Left kidney (tissue), 2 donors: ENCODE results near the gene OBSL1. TPM values are rescaled to one million over a fixed set of nuclear protein-coding genes. Genes with fewer than 3 reads are reported as not detected.

Experiments
- DNase-seq: peaks from one replicate; pipeline ENCODE4 v3.0.0-alpha.2; 2013
- polyA plus RNA-seq: library from polyadenylated mRNA; unstranded; fragments of 120-200 nt; gene quantifications from one replicate; pipeline ENCODE4 v1.2.1, GENCODE V29; 2013; ENCODE audit not compliant: insufficient read length

OBSL1 gene
- polyA plus RNA-seq, 1 donor = 136 TPM

DNA sequence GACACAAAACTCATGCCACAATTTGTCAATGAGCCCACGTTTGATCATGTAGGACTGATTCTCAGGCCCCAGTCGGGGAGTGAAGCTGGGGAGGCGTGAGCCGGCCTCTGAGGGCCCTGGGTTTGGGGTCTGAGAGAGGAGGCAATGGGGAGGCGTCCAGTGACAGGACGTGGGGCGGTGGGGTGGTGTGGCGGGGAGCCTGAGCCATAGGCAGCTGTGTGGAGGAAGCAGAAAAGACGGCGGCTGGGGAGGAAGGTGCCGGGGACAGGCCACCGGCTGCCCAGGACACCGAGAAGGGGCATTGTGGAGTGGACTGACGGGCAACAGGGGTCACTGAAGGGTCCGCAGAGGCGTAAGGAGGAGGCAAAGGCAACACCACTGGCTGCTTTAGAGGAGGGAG, 34.9 kb downstream of the OBSL1 start:
- DNase-seq = no peak

- no peak for DNase-seq
Measured at GRCh38 chr2:219533930-219534661, 37.2 kb downstream of the OBSL1 start.

DNA sequence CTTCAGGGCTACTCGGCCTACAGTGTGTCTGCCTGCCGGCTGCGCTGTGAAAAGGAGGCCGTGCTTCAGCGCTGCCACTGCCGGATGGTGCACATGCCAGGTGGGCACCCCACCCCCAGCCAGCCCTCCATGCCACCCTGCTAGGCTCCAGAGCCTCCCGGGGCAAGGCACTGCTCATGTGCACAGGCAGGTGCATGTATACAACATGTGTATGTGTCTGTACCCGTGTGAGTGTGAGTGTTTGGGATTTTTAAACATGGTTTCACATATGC, 39.0 kb downstream of the OBSL1 start:
- no peak for DNase-seq

GRCh38 chr2:219531639-219532377, 39.5 kb downstream of the OBSL1 start:
- no peak for DNase-seq

GRCh38 chr2:219530048-219530963, 41.0 kb downstream of the OBSL1 start:
- DNase-seq = peak; percentile 79

DNA sequence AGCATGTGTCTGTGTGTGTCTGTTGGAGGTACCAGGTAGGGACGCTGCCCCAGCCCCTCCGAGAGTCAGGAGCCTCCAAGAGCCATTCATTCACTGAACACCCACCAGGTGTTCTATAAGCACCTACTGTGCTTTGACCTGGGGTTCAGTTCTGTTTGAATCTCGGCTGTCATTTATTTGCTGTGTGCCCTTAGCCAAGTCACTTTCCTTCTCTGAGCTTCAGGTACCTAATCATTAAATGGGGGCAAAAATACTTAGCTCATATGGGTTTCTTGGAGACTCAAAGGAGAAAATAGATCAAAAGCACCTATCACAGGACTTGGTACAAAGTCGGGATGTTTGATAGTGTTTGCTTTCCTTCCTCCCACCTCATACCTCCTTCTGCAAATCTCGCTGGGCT, 43.9 kb downstream of the OBSL1 start:
- DNase-seq = no peak

DNA sequence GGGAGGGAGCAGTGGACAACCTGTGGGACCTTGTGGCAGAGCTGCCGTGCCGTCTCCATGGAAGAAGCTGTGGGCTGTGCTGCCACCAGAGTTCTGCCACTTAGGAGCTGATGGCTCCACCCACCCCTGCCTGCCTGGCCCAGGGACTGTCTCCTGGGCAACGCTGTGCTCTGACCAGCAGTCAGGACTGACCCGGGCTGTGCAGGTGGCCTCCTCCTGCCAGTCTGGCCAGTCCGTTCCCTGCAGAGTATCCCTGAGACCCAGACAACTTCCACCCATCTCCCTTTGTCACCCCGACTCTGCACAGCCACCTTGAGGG, 44.3 kb downstream of the OBSL1 start:
- DNase-seq = no peak

GRCh38 chr2:219526320-219527075, 44.8 kb downstream of the OBSL1 start:
- DNase-seq = no peak

DNA sequence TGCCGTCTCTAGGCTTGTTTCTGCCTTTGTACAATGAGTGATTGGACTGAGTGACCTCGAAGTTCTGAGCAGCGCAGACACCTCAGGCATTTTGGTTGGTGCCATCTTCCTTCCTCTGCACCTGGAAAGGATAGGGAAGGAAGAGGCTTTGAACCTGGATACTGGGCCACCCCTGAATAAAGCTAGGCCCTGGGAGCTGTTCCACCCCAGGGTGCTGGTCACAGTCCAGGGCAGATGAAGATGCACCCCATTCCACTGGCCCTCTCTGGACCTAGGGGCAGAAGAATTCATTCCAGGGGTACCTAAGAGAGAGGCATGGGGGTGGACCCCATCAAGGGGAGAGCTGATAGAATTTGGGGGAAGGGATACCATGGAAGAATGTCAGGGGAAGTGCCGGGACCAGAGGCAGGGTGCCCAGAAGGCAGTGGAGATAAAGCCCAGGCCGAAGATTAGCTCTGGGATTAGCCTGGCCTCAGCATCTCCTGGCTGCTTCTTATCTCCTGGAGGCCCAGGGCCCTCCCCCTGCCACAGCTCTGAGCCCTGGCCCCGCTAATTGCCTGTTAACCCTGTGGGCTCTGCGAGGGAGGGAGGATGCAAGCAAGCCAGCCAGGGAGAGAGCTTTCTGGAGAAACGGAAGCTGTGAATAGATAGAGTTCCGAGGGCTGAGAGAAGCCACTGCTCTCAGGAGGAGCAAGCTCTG, 45.7 kb downstream of the OBSL1 start:
- no peak for DNase-seq

DNA sequence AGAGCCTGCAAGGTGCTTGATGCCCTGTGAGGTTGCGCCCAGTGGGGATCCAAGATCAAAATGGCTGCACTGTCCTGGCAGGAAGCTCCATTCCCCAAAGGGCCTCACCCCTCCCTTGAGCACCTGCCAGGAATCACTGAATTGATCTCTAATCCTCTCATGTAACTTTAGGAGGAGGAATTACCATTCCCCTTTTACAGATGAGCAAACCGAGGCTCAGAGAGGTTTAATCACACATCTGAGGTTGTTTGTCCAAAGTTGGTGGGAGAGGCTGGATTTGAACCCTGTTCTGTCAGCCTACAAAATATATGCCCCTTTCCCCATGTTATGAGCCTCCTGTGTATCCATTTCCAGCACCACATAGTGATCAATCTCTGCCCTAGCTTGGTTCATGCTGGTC, 46.5 kb downstream of the OBSL1 start:
- DNase-seq = no peak

DNA sequence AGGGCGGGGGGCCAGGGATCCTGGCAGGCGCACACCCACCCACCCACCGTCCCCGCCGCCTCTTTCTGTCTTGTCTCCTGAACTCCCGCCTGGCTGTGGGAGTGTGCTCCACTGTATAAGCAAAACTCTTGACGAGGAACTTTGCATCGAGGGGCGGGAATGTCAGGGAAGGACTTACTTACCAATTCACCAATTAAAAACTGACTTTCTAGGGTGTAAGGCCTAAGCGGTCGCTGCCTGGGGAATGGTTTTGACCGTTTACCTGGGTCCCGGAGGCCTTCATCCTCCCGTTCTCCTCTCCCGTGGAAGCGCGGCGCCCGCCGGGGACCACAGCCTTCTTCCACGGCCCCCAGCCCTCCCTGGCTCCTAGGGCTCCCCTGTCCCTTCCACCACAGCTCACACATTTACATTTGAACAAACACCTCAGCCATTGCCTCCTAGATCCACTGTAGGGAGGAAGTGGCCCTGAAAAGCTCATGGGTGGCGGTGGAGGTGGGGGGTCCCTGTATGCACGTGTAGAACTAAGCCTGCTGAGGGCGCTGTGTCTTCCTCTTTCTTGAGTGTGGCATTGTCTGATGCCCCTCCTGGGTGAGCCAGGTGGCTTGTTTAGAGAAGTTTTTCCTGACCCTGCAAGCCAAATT, 48.2 kb downstream of the OBSL1 start:
- DNase-seq = no peak

DNA sequence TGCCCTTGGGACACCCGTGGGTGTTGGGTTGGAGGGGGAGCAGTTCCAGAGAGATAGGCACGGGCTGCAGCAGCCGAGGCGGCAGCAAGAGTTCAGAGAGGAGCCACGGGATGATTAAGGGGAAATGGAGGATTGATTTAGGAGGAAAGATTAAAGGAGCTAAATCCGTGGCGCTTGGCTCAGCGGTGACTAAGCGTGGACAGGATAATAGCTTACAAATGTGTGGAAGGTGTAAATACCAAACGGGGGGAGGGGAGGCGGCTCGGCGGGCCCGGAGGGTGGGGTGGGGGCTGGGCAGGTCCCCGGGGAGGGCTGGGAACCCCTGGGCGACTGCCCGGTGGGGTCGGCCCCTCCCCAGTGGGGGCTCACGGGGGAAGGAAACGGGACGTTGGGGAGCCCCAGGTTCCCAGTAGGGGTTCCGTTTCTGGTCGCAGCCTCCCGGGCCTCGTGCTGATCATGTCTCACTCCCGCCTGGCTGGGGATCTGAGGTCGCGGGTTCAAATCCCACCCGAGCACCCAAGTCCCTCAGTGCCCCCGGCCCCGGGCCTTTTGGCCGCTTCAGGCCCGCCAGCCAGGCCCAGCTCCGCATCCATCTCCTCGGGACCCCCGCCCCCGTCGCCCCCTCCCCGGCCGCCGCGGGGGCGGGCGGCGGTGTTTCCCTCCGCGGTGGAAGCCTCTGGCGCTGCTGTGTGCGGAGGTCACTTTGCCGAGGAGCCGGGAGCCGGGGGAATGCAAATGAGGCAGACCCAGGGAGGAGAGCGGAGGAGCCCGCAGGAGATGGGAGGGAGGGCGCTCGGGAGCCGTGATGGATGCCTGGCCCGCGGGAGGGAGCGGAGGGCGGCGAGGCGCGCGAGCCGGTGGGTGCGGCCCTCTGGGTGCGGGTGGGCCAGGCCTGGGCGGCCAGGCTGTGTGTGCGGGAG, 49.0 kb downstream of the OBSL1 start:
- no peak for DNase-seq

DNA sequence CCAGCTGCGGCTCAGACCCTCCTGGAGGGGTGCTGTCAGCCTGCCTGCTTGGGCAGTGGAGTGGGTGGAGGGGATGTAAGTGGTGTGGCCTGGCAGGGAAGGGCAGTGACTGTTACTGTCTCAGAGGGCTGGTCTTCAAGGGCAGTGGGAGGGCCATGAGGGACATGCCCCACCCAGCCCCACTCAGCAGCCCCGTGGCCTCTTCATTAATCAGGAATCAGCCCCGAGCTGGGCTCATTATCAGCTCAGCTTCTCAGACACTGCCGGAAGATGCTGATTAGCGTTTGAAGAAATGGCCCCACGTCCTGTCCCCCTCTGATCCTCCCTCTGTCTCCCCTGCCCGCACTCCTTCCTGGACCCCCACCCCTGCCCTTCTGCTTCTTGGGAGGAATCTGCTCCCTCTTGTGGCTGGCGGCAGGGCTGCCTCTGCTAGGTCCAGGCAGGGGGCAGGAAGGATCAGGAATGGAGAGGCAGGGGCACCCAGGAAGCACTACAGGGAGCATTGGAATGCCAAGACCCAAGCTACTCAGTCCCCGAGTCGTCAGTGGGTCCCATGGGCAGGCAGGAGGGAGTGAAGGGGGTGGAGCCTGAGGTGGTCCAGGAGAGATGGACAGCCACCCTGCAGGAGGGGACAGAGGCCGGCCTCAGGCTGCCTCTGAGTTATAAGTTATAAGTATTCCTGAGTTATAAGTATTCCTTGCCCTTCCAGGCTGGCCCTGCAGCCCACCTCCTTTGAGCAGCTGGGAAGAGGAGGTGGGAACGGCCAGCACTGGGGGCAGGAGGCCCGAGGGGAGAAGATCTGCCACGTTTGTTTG, 50.1 kb downstream of the OBSL1 start:
- DNase-seq = no peak

GRCh38 chr2:219520079-219520478, 51.3 kb downstream of the OBSL1 start:
- no peak for DNase-seq

DNA sequence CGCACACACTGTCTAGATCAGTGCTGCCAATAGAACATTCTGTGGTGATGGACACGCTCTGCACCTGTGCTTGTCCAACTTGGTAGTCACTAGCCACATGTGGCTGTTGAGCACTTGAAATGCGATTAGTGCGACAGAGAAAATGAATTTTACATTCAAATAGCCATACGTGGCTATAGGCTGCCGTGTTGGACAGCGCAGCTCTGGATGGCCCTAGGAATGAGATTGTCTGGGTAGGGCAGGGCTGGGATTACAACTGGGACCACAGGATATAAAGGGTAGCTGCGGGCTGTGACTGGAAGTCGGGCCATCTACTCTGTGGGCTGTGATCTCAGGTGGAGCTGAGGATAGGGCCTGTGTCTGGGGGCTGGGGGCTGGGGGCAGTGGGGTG, 51.8 kb downstream of the OBSL1 start:
- no peak for DNase-seq

DNA sequence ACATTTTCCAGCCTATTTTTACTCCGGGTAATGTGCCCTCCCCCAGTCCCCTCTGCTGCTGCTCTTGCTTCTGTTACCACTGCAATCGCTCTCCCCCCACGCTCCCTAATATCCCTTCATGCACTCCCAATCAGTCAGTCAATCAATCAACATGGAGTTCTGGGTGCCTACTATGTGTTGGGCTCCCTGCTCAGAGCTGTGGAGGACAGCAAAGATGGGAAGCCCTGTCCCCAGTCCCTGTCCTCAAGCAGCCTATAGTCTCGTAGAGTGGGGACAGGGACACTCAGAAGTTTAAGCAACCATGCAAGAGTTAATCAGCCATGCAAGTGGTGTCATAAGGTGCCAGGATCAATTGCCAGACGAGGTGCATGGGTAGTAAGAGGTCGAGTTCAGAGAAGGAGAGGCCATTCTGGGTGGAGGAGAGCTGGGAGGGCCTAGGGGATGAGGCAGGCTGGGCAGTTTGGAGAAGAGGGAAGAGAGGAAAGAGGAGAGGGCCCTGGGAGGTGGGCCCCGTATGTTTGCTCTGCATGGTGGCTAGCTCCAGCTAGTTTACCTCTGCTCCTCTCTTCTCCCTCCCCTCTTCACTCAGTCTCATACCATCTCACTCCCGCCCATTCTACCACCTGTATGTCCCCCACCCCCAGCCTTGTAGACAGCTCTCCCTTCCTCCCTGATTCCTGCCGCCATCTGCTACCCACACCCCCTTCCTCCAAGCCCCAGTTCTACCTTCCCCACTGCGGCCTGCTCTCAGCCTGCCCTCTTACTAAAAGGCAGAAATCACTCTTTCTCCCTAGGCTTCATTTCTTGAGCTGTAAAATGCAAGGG, 53.2 kb downstream of the OBSL1 start:
- no peak for DNase-seq

DNA sequence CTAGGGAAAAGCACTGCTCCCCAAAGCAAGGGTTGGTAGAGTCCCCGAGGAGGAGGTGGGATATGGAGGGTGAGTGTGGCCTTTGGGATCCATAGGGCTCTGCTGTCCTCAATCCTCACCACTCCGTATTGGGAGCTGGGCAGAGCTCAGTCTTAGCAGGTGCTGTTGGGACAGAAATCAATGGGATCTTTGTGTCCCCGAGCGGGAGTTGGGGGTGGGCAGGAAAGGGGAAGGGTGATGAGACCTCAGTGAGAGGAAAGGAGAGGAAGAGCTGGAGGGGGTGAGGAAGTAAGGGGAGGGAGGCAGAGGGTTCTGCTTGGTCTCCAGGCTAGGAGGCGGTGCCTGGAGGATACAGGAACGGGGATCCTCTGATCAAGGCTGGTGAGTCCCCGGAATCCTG, 54.5 kb downstream of the OBSL1 start:
- DNase-seq = no peak

DNA sequence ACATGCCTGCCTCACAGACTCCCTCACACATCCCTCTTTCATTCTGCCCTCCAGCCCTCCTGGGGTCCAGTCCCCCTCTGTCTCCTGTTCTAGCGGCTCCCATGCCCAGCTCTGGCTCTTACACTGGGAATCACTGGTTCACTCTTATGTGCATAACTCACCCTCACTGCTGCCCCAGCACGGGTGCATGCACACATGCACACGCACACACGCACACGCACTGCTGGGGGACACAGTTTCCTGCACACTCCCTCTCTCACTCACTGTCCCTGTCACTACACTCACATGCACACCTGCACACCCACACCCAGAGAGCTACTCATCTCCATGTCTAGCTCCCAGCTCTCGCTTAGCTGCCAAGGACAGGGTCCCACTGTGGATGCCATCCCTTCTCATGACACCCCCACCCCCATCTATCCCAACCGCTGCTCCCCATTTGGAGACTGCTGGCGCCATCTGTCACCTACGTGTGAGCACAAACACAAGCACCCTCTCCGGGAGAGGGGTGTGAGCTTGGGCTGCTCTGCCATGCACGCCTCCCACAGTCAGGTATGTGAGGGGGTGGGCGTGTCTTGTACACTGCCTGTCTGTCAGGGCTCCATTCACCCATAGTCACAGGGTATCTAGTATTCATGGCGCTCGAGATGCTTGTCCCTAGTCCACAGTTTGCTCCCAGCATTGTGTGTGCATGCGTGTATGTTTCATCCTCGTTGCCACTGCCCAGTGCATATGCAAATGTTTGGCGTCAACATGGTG, 55.3 kb downstream of the OBSL1 start:
- DNase-seq = no peak
